Spleen (tissue), 7 donors: ENCODE data around the gene LRRC32.

Experiments used
- POLR2A ChIP-seq, 3 donors: fragments of 450-650 bp; IDR thresholded peaks; one replicate each; pipeline ENCODE4 v1.5.1; 2017; ENCODE audit warnings: antibody characterized with exemption in 3 of 3, mild to moderate bottlenecking in 1 of 3
- POLR2AphosphoS5 ChIP-seq, 3 donors: sonication (generic); formaldehyde crosslinking; IDR thresholded peaks; one replicate each; pipeline ENCODE4 v1.5.1; 2017; ENCODE audit warnings: antibody characterized with exemption in 3 of 3
- TF ChIP-seq, protein P1 (sequence below), 11 experiments: fragments of 200-600 bp in 7 of 11; fragments of 450-650 bp in 4 of 11; sonication (generic) in 4 of 11; IDR thresholded peaks in 8 of 11; conservative IDR thresholded peaks in 3 of 11; 1 replicate in 7 of 11; 2 replicates in 4 of 11; pipeline versions ENCODE4 v1.4.0 to v1.8.0; 2016 to 2021; ENCODE audit warnings: antibody characterized with exemption in 11 of 11, inconsistent platforms in 4 of 11, mild to moderate bottlenecking in 1 of 11
- donor health status: DM: no; HTN: no; CAD: no; lungs with moderate emphysema.
- donor health status: DM: no; HTN: no; CAD: no.
- donor health status: DM: no; HTN: no; CAD: no.

DNA sequence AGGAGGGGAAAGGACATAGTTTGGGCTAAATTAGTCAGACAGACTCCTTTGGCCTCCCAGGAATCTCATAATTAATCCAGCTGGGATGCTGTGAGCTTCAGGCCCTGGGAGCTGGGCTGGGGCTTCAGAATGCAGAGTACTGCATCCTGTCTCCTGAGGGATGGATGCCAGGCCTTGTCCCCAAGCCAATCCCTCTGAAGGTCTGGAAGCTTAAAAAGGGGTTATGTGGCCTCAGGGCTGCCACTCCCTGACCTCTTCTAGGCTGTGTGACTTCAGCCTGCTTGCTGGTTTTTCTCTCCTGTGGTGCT is 6.9 kb upstream of the LRRC32 start:
- no peak for TF ChIP-seq POLR2A (IDR thresholded peaks at IDR 0.05)
- TF ChIP-seq, protein P1, sequence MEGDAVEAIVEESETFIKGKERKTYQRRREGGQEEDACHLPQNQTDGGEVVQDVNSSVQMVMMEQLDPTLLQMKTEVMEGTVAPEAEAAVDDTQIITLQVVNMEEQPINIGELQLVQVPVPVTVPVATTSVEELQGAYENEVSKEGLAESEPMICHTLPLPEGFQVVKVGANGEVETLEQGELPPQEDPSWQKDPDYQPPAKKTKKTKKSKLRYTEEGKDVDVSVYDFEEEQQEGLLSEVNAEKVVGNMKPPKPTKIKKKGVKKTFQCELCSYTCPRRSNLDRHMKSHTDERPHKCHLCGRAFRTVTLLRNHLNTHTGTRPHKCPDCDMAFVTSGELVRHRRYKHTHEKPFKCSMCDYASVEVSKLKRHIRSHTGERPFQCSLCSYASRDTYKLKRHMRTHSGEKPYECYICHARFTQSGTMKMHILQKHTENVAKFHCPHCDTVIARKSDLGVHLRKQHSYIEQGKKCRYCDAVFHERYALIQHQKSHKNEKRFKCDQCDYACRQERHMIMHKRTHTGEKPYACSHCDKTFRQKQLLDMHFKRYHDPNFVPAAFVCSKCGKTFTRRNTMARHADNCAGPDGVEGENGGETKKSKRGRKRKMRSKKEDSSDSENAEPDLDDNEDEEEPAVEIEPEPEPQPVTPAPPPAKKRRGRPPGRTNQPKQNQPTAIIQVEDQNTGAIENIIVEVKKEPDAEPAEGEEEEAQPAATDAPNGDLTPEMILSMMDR (IDR thresholded peaks at IDR 0.05 in 8 of 11, conservative IDR thresholded peaks at IDR 0.05 in 3 of 11): no peak
- no peak for TF ChIP-seq POLR2AphosphoS5 (IDR thresholded peaks at IDR 0.05)
